GM12892 (cell line): ENCODE results near the gene AP3S2.
"Not testable (repeated sequence)": the region's sequence is repeated elsewhere in the genome, so short reads cannot be mapped to it uniquely, and the experiment has no call there.

Source experiments
- DNase-seq: peaks from one replicate; pipeline ENCODE4 v3.0.0; 2011; ENCODE audit not compliant: insufficient read length
- FAIRE-seq: peaks from 2 replicates; lab custom pipeline; 2011; peaks lifted over from hg19 to GRCh38; lab: Jason Lieb, UNC
- POLR2A ChIP-seq: IDR thresholded peaks from 2 replicates; pipeline ENCODE4 v1.6.1; 2011; ENCODE audit warnings: low read depth, low read length, control low read depth
- POLR2AphosphoS5 ChIP-seq: IDR thresholded peaks from 2 replicates; pipeline ENCODE4 v1.6.1; 2011; ENCODE audit warnings: low read depth, low read length, control low read depth
- TAF1 ChIP-seq: IDR thresholded peaks from 2 replicates; pipeline ENCODE4 v1.6.1; 2011; ENCODE audit warnings: low read depth, mild to moderate bottlenecking, control low read depth, low read length, borderline replicate concordance

Gene AP3S2

GRCh38 chr15:89792106-89792805 lies 101.5 kb downstream of the AP3S2 start:
- DNase-seq (no peak), FAIRE-seq (no peak)
- TF ChIP-seq POLR2AphosphoS5 (no peak), POLR2A (no peak), TAF1 (no peak)

DNA sequence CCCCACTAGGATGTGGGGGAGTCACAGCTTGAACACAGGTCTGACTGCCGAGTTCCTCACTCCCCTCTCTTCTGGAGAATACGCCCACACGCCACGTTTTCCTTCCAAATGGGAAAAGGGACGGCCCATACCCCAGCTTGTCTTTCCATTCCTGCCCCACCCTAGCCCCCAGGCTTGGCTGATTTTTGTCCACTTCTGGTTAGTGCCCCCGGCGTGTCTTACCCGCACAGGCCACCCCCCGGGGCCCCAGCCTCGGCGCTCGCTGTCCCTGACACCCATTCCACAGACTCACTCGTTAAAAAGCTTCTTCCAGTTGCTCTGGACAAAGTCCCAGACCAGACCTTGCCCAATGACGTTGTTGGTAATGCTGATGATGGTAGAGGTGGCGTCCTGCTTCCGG lies 103.1 kb downstream of the AP3S2 start:
- DNase-seq (no peak), FAIRE-seq (no peak)
- TF ChIP-seq POLR2AphosphoS5 (no peak), POLR2A (no peak), TAF1 (no peak)

- FAIRE-seq (no peak), DNase-seq (no peak)
- no peak for TF ChIP-seq POLR2AphosphoS5
- no peak for TF ChIP-seq TAF1
- TF ChIP-seq POLR2A, result no peak
Observed at GRCh38 chr15:89790206-89790605, 103.6 kb downstream of the AP3S2 start.

- DNase-seq, FAIRE-seq: not testable (repeated sequence)
Observed at GRCh38 chr15:89788585-89788984, 105.2 kb downstream of the AP3S2 start.

DNA sequence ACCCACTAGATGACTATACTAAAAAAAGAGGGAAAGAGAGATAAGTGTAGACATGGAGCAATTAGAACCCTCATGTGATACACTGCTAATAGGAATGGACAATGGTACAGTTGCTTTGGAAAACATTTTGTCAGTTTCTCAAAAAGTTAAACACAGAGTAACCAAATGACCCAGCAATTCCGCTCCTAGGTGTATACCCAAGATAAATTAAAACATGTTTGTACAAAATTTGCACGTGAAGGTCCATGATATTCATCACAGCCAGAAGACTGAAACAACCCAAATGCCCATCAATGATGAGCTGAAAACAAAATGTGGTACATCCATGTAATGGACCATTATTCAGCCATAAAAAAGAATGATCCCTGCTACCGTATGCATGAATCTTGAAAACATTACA lies 105.8 kb downstream of the AP3S2 start:
- no peak for FAIRE-seq
- DNase-seq, result no peak
- TF ChIP-seq TAF1 (no peak), POLR2AphosphoS5 (no peak), POLR2A (no peak)

DNA sequence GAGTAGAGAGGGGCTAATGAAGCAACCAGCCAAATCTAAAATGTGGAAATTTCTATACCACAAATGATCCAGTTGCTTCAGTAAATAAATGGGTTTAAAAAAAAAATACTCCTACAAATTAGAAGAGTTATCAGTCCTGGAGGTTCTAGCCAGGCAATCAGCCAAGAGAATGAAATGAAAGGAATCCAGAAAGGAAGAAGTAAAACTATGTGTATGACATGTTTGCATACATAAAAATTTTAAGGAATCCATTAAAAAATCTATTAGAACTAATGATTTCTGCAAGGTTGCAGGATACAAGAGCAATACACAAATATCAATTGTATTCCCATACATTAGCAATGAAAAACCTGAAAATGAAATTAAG lies 108.0 kb downstream of the AP3S2 start:
- no peak for DNase-seq
- no peak for FAIRE-seq
- TF ChIP-seq POLR2A (no peak), TAF1 (no peak), POLR2AphosphoS5 (no peak)

- TF ChIP-seq TAF1, result no peak
- TF ChIP-seq POLR2AphosphoS5, result no peak
- TF ChIP-seq POLR2A, result no peak
- DNase-seq (no peak), FAIRE-seq (no peak)
Observed at GRCh38 chr15:89785064-89785773, 108.6 kb downstream of the AP3S2 start.

GRCh38 chr15:89784686-89784960 lies 109.2 kb downstream of the AP3S2 start:
- no peak for TF ChIP-seq POLR2AphosphoS5
- no peak for TF ChIP-seq TAF1
- TF ChIP-seq POLR2A, result no peak
- DNase-seq, result no peak
- no peak for FAIRE-seq

GRCh38 chr15:89783861-89784685 lies 109.7 kb downstream of the AP3S2 start:
- FAIRE-seq (no peak), DNase-seq (no peak)
- TF ChIP-seq POLR2A (no peak), TAF1 (no peak), POLR2AphosphoS5 (no peak)

GRCh38 chr15:89783111-89783860 lies 110.5 kb downstream of the AP3S2 start:
- no peak for FAIRE-seq
- no peak for DNase-seq
- TF ChIP-seq TAF1 (no peak), POLR2AphosphoS5 (no peak), POLR2A (no peak)

GRCh38 chr15:89782619-89782950 lies 111.2 kb downstream of the AP3S2 start:
- not testable (repeated sequence) for DNase-seq, FAIRE-seq

DNA sequence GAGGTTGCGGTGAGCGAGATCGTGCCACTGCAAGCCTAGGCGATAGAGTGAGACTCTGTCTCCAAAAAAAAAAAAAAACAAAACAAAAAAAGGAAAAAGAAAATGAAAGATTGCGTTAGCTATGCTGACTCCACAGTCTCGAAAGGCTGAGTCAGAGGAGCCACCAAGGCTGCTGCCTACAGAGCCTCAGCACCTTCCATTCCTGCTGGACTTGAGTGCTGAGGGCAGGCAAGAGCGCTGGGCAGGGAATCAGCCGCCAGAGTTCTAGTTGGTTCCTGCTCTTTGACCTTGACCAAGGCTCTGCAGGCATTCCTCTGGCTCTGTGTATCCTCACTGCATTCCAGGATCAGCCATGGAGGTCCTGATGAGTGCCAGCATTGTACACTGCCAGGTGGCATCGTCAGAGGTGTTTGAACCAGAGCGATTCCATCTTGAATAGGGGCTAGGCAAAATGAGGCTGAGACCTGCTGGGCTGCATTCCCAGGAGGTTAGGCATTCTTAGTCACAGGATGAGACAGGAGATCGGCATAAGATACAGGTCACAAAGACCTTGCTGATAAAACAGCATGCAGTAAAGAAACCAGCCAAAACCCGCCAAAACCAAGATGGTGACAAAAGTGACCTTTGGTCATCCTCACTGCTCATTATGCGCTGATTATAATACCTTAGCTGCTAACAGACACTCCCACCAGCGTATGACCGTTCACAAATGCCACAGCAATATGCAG lies 111.7 kb downstream of the AP3S2 start:
- FAIRE-seq (peak; percentile 84), DNase-seq (no peak)
- TF ChIP-seq TAF1 (no peak), POLR2A (no peak), POLR2AphosphoS5 (no peak)
